ENCODE data around the gene MAN1C1.

MAN1C1 gene

GRCh38 chr1:25703671-25704266 is 87.2 kb downstream of the MAN1C1 start:
- no peaks in the 10 kb centered on the region for H3K9me3 ChIP-seq (ENCODE audit: insufficient read depth, low read length)
- no peaks in the 10 kb centered on the region for H3K79me2 ChIP-seq (ENCODE audit: insufficient read depth, low read length)
- H3K4me2 ChIP-seq (ENCODE audit: low read depth, low read length, poor library complexity, severe bottlenecking), result no peak overlapping the region
- H4K20me1 ChIP-seq (ENCODE audit: low read depth, low read length), result no peaks in the 10 kb centered on the region
- no peak overlapping the region for H3K4me3 ChIP-seq (ENCODE audit: insufficient read depth, low read length, poor library complexity, severe bottlenecking)
- no peak overlapping the region for H3K9ac ChIP-seq (ENCODE audit: low read length)
- H3K27me3 ChIP-seq (ENCODE audit: low read length), result no peaks in the 10 kb centered on the region
- TF ChIP-seq CTCF (IDR thresholded peaks at IDR 0.05; ENCODE audit: insufficient read depth, low read length, poor library complexity, severe bottlenecking), result no peak
- TF ChIP-seq EZH2phosphoT487 (conservative IDR thresholded peaks at IDR 0.05; ENCODE audit: low read length), result no peak
- H3F3A ChIP-seq (ENCODE audit: insufficient read depth), result no peaks in the 10 kb centered on the region
- no peak overlapping the region for H2AFZ ChIP-seq (ENCODE audit: low read depth, low read length, severe bottlenecking)
- no peak overlapping the region for H3K27ac ChIP-seq (ENCODE audit: low read depth, low read length)
- H3K36me3 ChIP-seq (ENCODE audit: low read length), result no peaks in the 10 kb centered on the region
- no peaks in the 10 kb centered on the region for H3K9me2 ChIP-seq (replicated peaks; ENCODE audit: insufficient read depth, low read length)

DNA sequence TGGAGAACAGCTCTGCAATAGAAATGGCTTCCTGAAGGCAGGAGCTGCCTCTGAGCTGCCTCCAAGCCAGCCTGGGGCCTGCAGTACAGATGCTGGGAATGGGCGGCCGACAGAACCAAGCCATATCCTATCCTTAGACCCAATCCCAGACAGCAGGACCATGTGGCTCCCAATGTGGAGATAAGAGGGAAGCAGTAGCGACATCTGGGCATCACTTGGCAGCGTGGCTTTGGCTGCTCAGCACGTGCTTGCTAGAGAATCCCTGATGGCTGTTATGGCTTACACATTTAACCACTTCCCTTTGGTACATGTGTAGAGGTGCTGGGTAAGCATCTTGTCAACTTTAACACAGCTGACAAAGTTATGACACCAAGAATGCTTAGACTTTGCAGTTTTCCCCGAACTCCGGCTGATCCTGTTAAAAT is 87.7 kb downstream of the MAN1C1 start:
- H3K27ac ChIP-seq (ENCODE audit: low read depth, low read length), result no peak overlapping the region
- H4K20me1 ChIP-seq (ENCODE audit: low read depth, low read length), result no peaks in the 10 kb centered on the region
- H3K4me3 ChIP-seq (ENCODE audit: insufficient read depth, low read length, poor library complexity, severe bottlenecking), result no peak overlapping the region
- H3K9ac ChIP-seq (ENCODE audit: low read length), result no peak overlapping the region
- H3K9me3 ChIP-seq (ENCODE audit: insufficient read depth, low read length), result no peaks in the 10 kb centered on the region
- H3F3A ChIP-seq (ENCODE audit: insufficient read depth), result no peaks in the 10 kb centered on the region
- no peak for TF ChIP-seq EZH2phosphoT487 (conservative IDR thresholded peaks at IDR 0.05; ENCODE audit: low read length)
- no peak for TF ChIP-seq CTCF (IDR thresholded peaks at IDR 0.05; ENCODE audit: insufficient read depth, low read length, poor library complexity, severe bottlenecking)
- no peak overlapping the region for H2AFZ ChIP-seq (ENCODE audit: low read depth, low read length, severe bottlenecking)
- no peaks in the 10 kb centered on the region for H3K79me2 ChIP-seq (ENCODE audit: insufficient read depth, low read length)
- H3K27me3 ChIP-seq (ENCODE audit: low read length), result no peaks in the 10 kb centered on the region
- no peaks in the 10 kb centered on the region for H3K36me3 ChIP-seq (ENCODE audit: low read length)
- H3K9me2 ChIP-seq (replicated peaks; ENCODE audit: insufficient read depth, low read length), result no peaks in the 10 kb centered on the region
- H3K4me2 ChIP-seq (ENCODE audit: low read depth, low read length, poor library complexity, severe bottlenecking), result no peak overlapping the region

GRCh38 chr1:25705699-25706098 is 89.1 kb downstream of the MAN1C1 start:
- Histone ChIP-seq H3K4me3 (ENCODE audit: insufficient read depth, low read length, poor library complexity, severe bottlenecking) (no peak overlapping the region), H3F3A (ENCODE audit: insufficient read depth) (no peaks in the 10 kb centered on the region), H3K27me3 (ENCODE audit: low read length) (no peaks in the 10 kb centered on the region), H4K20me1 (ENCODE audit: low read depth, low read length) (no peaks in the 10 kb centered on the region), H2AFZ (ENCODE audit: low read depth, low read length, severe bottlenecking) (no peak overlapping the region), H3K79me2 (ENCODE audit: insufficient read depth, low read length) (no peaks in the 10 kb centered on the region), H3K9ac (ENCODE audit: low read length) (no peak overlapping the region), H3K27ac (ENCODE audit: low read depth, low read length) (no peak overlapping the region), H3K9me3 (ENCODE audit: insufficient read depth, low read length) (no peaks in the 10 kb centered on the region), H3K4me2 (ENCODE audit: low read depth, low read length, poor library complexity, severe bottlenecking) (no peak overlapping the region), H3K36me3 (ENCODE audit: low read length) (no peaks in the 10 kb centered on the region), H3K9me2 (replicated peaks; ENCODE audit: insufficient read depth, low read length) (no peaks in the 10 kb centered on the region)
- no peak for TF ChIP-seq EZH2phosphoT487 (conservative IDR thresholded peaks at IDR 0.05; ENCODE audit: low read length)
- no peak for TF ChIP-seq CTCF (IDR thresholded peaks at IDR 0.05; ENCODE audit: insufficient read depth, low read length, poor library complexity, severe bottlenecking)
